H1 (cell line): ENCODE results near the gene PDE5A. TPM values are rescaled to one million over a fixed set of nuclear protein-coding genes. Genes with fewer than 3 reads are reported as not detected.

Experiments
- CTCF ChIA-PET: fragments of 300-600 bp; sonication (Branson Sonifier 250); formaldehyde crosslinking; loops from one replicate; lab custom pipeline; 2021; ENCODE audit not compliant: partially characterized antibody; lab: Charles Lee
- POLR2A ChIA-PET: fragments of 300-600 bp; sonication (Branson Sonifier 250); formaldehyde crosslinking; loops from one replicate; lab custom pipeline; 2021; ENCODE audit warnings: inconsistent platforms; ENCODE audit not compliant: partially characterized antibody; lab: Charles Lee
- DNase-seq, 2 experiments: peaks; one replicate each; pipeline versions ENCODE4 v3.0.0 to v3.0.0-alpha.2; 2010 to 2022; ENCODE audit warnings: low spot score in 2 of 2, low read depth in 1 of 2, mixed read lengths in 1 of 2
- FAIRE-seq: peaks from 2 replicates; lab custom pipeline; 2011; peaks lifted over from hg19 to GRCh38; lab: Jason Lieb, UNC
- H2AFZ ChIP-seq: 2 replicates; pipeline ENCODE4 v1.8.1; 2012; ENCODE audit warnings: low read length, inconsistent platforms
- H2AK5ac ChIP-seq: 2 replicates; pipeline ENCODE4 v1.6.1; 2013; ENCODE audit warnings: low read depth, low read length
- H2BK120ac ChIP-seq: replicated peaks from 2 replicates; pipeline ENCODE3; 2013; ENCODE audit warnings: low read depth, low read length, inconsistent platforms
- H2BK12ac ChIP-seq: 2 replicates; pipeline ENCODE4 v1.6.1; 2013; ENCODE audit warnings: low read depth, low read length
- H2BK15ac ChIP-seq: 2 replicates; pipeline ENCODE4 v1.6.1; 2013; ENCODE audit warnings: low read length
- H2BK20ac ChIP-seq: 2 replicates; pipeline ENCODE4 v1.6.1; 2013; ENCODE audit warnings: low read length
- H2BK5ac ChIP-seq: 2 replicates; pipeline ENCODE4 v1.6.1; 2013; ENCODE audit warnings: low read depth, low read length
- H3K14ac ChIP-seq: 2 replicates; pipeline ENCODE4 v1.6.1; 2013; ENCODE audit warnings: inconsistent platforms; ENCODE audit not compliant: insufficient read length
- H3K18ac ChIP-seq: 2 replicates; pipeline ENCODE4 v1.6.1; 2013; ENCODE audit warnings: low read length; ENCODE audit errors: extremely low read depth
- H3K23ac ChIP-seq: 2 replicates; pipeline ENCODE4 v1.6.1; 2013; ENCODE audit warnings: inconsistent platforms; ENCODE audit not compliant: insufficient read length
- H3K23me2 ChIP-seq: 2 replicates; pipeline ENCODE4 v1.6.1; 2013; ENCODE audit warnings: low read depth, low read length
- H3K27ac ChIP-seq: 2 replicates; pipeline ENCODE4 v1.6.1; 2011; ENCODE audit warnings: low read depth, low read length, inconsistent platforms
- H3K27me3 ChIP-seq, 4 experiments: replicated peaks in 1 of 4; 1 replicate in 1 of 4; 2 replicates in 3 of 4; pipeline versions ENCODE4 v1.6.1 to v1.8.1; 2011 to 2013; ENCODE audit warnings: low read length in 3 of 4, mild to moderate bottlenecking in 3 of 4, inconsistent platforms in 2 of 4, mixed read lengths in 2 of 4, moderate library complexity in 1 of 4; ENCODE audit not compliant: control insufficient read depth in 3 of 4, insufficient read depth in 3 of 4; ENCODE audit errors: extremely low read depth in 1 of 4
- H3K36me3 ChIP-seq, 4 experiments: 2 replicates each; pipeline versions ENCODE4 v1.6.1 to v1.8.1; 2011 to 2013; ENCODE audit warnings: mild to moderate bottlenecking in 4 of 4, low read length in 3 of 4, moderate library complexity in 2 of 4, control low read depth in 1 of 4, inconsistent platforms in 1 of 4; ENCODE audit not compliant: insufficient read depth in 4 of 4, control insufficient read depth in 2 of 4
- H3K4ac ChIP-seq: replicated peaks from 2 replicates; pipeline ENCODE3; 2013; ENCODE audit warnings: low read length, low read depth, mixed read lengths, inconsistent platforms; ENCODE audit not compliant: insufficient read length
- H3K4me1 ChIP-seq, 4 experiments: replicated peaks in 1 of 4; 1 replicate in 1 of 4; 2 replicates in 3 of 4; pipeline versions ENCODE4 v1.6.1 to v1.8.1; 2011 to 2013; ENCODE audit warnings: low read length in 3 of 4, inconsistent platforms in 2 of 4, mixed read lengths in 1 of 4; ENCODE audit not compliant: insufficient read depth in 4 of 4, control insufficient read depth in 3 of 4
- H3K4me2 ChIP-seq, 2 experiments: 2 replicates each; pipeline versions ENCODE4 v1.6.1 to v1.8.1; 2011 to 2013; ENCODE audit warnings: low read depth in 2 of 2, low read length in 2 of 2, control low read depth in 1 of 2, inconsistent platforms in 1 of 2, mild to moderate bottlenecking in 1 of 2; ENCODE audit not compliant: insufficient read depth in 1 of 2
- H3K4me3 ChIP-seq, 4 experiments: fragments of 200-600, 300-600 bp in 1 of 4; sonication (generic), shearing (Covaris generic), sonication (Bioruptor Twin) in 1 of 4; 2 replicates each; pipeline versions ENCODE4 v1.5.1 to v1.8.1; 2011 to 2016; ENCODE audit warnings: low read length in 4 of 4, low read depth in 3 of 4, control low read depth in 2 of 4, inconsistent platforms in 2 of 4, mild to moderate bottlenecking in 2 of 4, mixed read lengths in 1 of 4, moderate library complexity in 1 of 4; ENCODE audit not compliant: insufficient read depth in 2 of 4; ENCODE audit errors: extremely low read depth in 1 of 4
- H3K56ac ChIP-seq: replicated peaks from 2 replicates; pipeline ENCODE3; 2013; ENCODE audit warnings: low read depth, mild to moderate bottlenecking, mixed read lengths, low read length, inconsistent platforms; ENCODE audit not compliant: insufficient read length
- H3K79me1 ChIP-seq: 2 replicates; pipeline ENCODE4 v1.6.1; 2013; ENCODE audit warnings: low read depth, low read length, control low read depth
- H3K79me2 ChIP-seq, 2 experiments: 2 replicates each; pipeline versions ENCODE4 v1.6.1 to v1.8.1; 2012 to 2013; ENCODE audit warnings: low read length in 2 of 2, mild to moderate bottlenecking in 2 of 2, inconsistent platforms in 1 of 2; ENCODE audit not compliant: insufficient read depth in 2 of 2, control insufficient read depth in 1 of 2
- H3K9ac ChIP-seq, 4 experiments: replicated peaks in 1 of 4; 1 replicate in 1 of 4; 2 replicates in 3 of 4; pipeline versions ENCODE4 v1.6.1 to v1.8.1; 2011 to 2013; ENCODE audit warnings: low read depth in 3 of 4, low read length in 3 of 4, control low read depth in 2 of 4, mild to moderate bottlenecking in 2 of 4, moderate library complexity in 2 of 4, inconsistent platforms in 1 of 4; ENCODE audit errors: extremely low read depth in 1 of 4
- H3K9me3 ChIP-seq, 2 experiments: 2 replicates each; pipeline versions ENCODE4 v1.6.1 to v1.8.1; 2012 to 2013; ENCODE audit warnings: mild to moderate bottlenecking in 2 of 2, moderate library complexity in 2 of 2, control low read depth in 1 of 2, inconsistent platforms in 1 of 2, low read depth in 1 of 2, low read length in 1 of 2, mixed read lengths in 1 of 2; ENCODE audit not compliant: insufficient read depth in 2 of 2
- H4K20me1 ChIP-seq, 2 experiments: replicated peaks in 1 of 2; 2 replicates each; pipeline versions ENCODE3 to v1.8.1; 2011 to 2013; ENCODE audit warnings: inconsistent platforms in 2 of 2, low read length in 2 of 2, mild to moderate bottlenecking in 1 of 2; ENCODE audit not compliant: insufficient read depth in 2 of 2, control insufficient read depth in 1 of 2
- H4K5ac ChIP-seq: 2 replicates; pipeline ENCODE4 v1.6.1; 2013; ENCODE audit warnings: low read length, low read depth, mixed read lengths, inconsistent platforms; ENCODE audit not compliant: insufficient read length
- H4K8ac ChIP-seq: 2 replicates; pipeline ENCODE4 v1.8.0; 2013; ENCODE audit warnings: mild to moderate bottlenecking, moderate library complexity, low read length, inconsistent platforms; ENCODE audit not compliant: insufficient read depth; ENCODE audit errors: extremely low read depth
- H4K91ac ChIP-seq: replicated peaks from 2 replicates; pipeline ENCODE3; 2013; ENCODE audit warnings: low read length, mixed read lengths, inconsistent platforms; ENCODE audit not compliant: insufficient read length
- NANOG ChIP-seq: IDR thresholded peaks from 2 replicates; pipeline ENCODE4 v1.6.1; 2011; ENCODE audit warnings: low read length, low read depth, mild to moderate bottlenecking, inconsistent platforms; ENCODE audit not compliant: insufficient read depth, poor library complexity, severe bottlenecking
- POLR2A ChIP-seq, 2 experiments: IDR thresholded peaks; 1 replicate in 1 of 2; 2 replicates in 1 of 2; pipeline ENCODE4 v1.6.1; 2011; ENCODE audit warnings: low read depth in 2 of 2, low read length in 2 of 2, mild to moderate bottlenecking in 2 of 2; ENCODE audit errors: control extremely low read depth in 1 of 2
- SUZ12 ChIP-seq: fragments of 200-600 bp; sonication (generic); IDR thresholded peaks from 2 replicates; pipeline ENCODE4 v1.6.1; 2012; ENCODE audit warnings: mild to moderate bottlenecking, inconsistent platforms, low read length, moderate library complexity, mixed read lengths
- WGBS, 2 experiments: shearing (Covaris generic) in 1 of 2; methylation state at CpG; one replicate each; pipeline versions ENCODE4 v1.1.6 to v1.1.7; 2013 to 2015; ENCODE audit warnings: low lambda C conversion rate in 2 of 2, mixed read lengths in 2 of 2, inconsistent platforms in 1 of 2, low coverage in 1 of 2, missing lambda C conversion rate in 1 of 2; ENCODE audit not compliant: insufficient replicate concordance in 2 of 2, insufficient coverage in 1 of 2, insufficient read length in 1 of 2; ENCODE audit errors: extremely low coverage in 1 of 2, missing lambda C conversion rate in 1 of 2; 5-methylcytosine and 5-hydroxymethylcytosine counted together
- polyA plus RNA-seq, 7 experiments: library from polyadenylated mRNA; depleted of rRNA in 3 of 7; stranded (reverse) in 5 of 7; unstranded in 2 of 7; fragments of >200 nt in 5 of 7; fragments of 200-250 nt in 2 of 7; gene quantifications; 1 replicate in 5 of 7; 2 replicates in 1 of 7; 4 replicates in 1 of 7; pipeline versions ENCODE4 v1.2.1 to v1.2.3, GENCODE V29; 2011 to 2013; ENCODE audit warnings: missing spikeins in 2 of 7, mixed read lengths in 2 of 7
- total RNA-seq: library from RNA; stranded (reverse); fragmentation: NEBNext Ultra II Directional; extraction: Animal tissue kit (Norgen Biotek cat#: 25700); gene quantifications from 2 replicates; pipeline ENCODE4 v1.2.1, GENCODE V29; 2021
- TF ChIP-seq, protein P1 (sequence below): IDR thresholded peaks from 2 replicates; pipeline ENCODE4 v1.6.1; 2012; ENCODE audit warnings: inconsistent platforms
- TF ChIP-seq, protein P2 (sequence below): IDR thresholded peaks from 2 replicates; pipeline ENCODE4 v1.6.1; 2012; ENCODE audit warnings: inconsistent platforms

The PDE5A gene
- total and polyA plus RNA-seq, 2 of the 8 experiments (the other 6 are each of a cell fraction or from before 2014, with no cell fraction given): 5.6 to 32.4 TPM

DNA sequence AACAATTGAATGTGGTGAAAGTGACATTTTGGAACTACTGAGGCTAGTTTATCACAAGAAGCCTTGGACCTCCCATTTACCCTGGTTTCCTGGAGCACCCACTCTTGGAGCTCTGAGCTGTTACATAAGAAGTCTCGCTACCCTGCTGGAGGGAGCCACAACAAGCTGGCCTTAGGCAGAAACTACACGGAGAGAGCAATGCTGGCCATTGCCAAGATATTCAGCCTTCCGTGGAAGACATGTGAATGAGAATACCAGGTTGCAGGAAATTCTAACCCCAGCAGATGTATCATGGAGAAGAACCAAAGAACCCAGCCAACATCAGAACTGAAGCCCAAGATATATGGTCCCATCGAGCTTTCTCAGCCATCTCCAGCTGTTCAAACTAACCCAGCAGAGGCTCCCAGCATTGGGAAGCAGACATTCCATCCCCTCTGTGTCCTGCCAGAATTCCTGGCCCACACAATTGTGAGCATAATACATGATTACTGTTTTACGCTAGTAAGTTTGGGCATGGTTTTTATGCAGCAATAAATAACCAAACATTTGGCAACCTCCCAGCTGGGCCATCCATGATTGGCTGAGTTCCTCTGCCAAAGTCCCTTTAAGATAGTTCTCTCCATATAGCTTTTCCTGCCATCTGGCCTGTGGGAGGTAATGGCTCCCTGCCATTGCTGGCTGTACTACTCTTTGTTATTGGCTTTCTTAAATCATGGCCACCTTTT, 17.9 kb upstream of the PDE5A start:
- Histone ChIP-seq H3K56ac (no peak overlapping the region), H3K79me1 (no peaks in the 10 kb centered on the region), H3K9me3 (no peaks in the 10 kb centered on the region), H2BK120ac (no peak overlapping the region), H3K23ac (no peak overlapping the region), H4K8ac (no peak overlapping the region), H3K27me3 (no peaks in the 10 kb centered on the region), H2BK15ac (no peak overlapping the region), H4K91ac (no peak overlapping the region), H3K4me2 (no peak overlapping the region), H3K36me3 (no peaks in the 10 kb centered on the region), H2BK12ac (no peak overlapping the region), H2AFZ (no peak overlapping the region), H2AK5ac (no peak overlapping the region), H3K27ac (no peak overlapping the region), H4K5ac (no peak overlapping the region), H3K18ac (no peak overlapping the region), H4K20me1 (no peaks in the 10 kb centered on the region), H2BK5ac (no peak overlapping the region), H3K4me1 (no peaks in the 10 kb centered on the region), H3K79me2 (no peaks in the 10 kb centered on the region), H3K23me2 (no peaks in the 10 kb centered on the region), H3K9ac (no peak overlapping the region), H3K4me3 (no peak overlapping the region), H2BK20ac (no peak overlapping the region), H3K4ac (no peak overlapping the region), H3K14ac (no peak overlapping the region)
- WGBS, 2 experiments: 91% methylated on average over 5 of the region's 5 CpGs; no CpG with 5 or more reads in 1 of the 2 experiments
- DNase-seq (no peak), FAIRE-seq (no peak)
- ChIA-PET POLR2A (no interaction called here), CTCF (interaction anchor here (1.2 kb wide), 1 partner anchor 17 kb away, joined by 3 read pairs; no protein-coding TSS in a partner anchor)
- TF ChIP-seq NANOG: no peak
- TF ChIP-seq, protein P1, sequence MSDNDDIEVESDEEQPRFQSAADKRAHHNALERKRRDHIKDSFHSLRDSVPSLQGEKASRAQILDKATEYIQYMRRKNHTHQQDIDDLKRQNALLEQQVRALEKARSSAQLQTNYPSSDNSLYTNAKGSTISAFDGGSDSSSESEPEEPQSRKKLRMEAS: no peak
- no peak for TF ChIP-seq SUZ12
- no peak for TF ChIP-seq POLR2A (IDR thresholded peaks at IDR 0.05; ENCODE audit: control extremely low read depth in 1 of 2, low read depth in 2 of 2, low read length in 2 of 2)
- TF ChIP-seq, protein P2, sequence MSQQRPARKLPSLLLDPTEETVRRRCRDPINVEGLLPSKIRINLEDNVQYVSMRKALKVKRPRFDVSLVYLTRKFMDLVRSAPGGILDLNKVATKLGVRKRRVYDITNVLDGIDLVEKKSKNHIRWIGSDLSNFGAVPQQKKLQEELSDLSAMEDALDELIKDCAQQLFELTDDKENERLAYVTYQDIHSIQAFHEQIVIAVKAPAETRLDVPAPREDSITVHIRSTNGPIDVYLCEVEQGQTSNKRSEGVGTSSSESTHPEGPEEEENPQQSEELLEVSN: no peak
